DMS153 treated with DMSO at 0.1 percent for 48 hours (cell line): Measurements from ENCODE around the gene UBTD1.

Experiments used
- DNase-seq: peaks from one replicate; lab custom pipeline; 2025; ENCODE audit not compliant: unreplicated experiment; lab: John Stamatoyannopoulos, UW

UBTD1 gene

GRCh38 chr10:97580421-97581367 lies 82.0 kb downstream of the UBTD1 start:
- no peak for DNase-seq

GRCh38 chr10:97582169-97582568 lies 83.4 kb downstream of the UBTD1 start:
- no peak for DNase-seq

- no peak for DNase-seq
These were observed 84.8 kb downstream of the UBTD1 start for GRCh38 chr10:97583476-97583875.

- no peak for DNase-seq
These were observed 85.5 kb downstream of the UBTD1 start, which contains the start of gene HOGA1 for GRCh38 chr10:97584060-97584797. Gene HOGA1 (plus strand): TSS chr10:97584389. CDS start chr10:97584704, 315 bp downstream.

GRCh38 chr10:97584798-97585438 lies 86.2 kb downstream of the UBTD1 start:
- DNase-seq = no peak

- no peak for DNase-seq
These were observed 86.7 kb downstream of the UBTD1 start for GRCh38 chr10:97585439-97585811.

- DNase-seq = no peak
These were observed 88.5 kb downstream of the UBTD1 start for GRCh38 chr10:97587183-97587582.

- DNase-seq = no peak
These were observed 90.8 kb downstream of the UBTD1 start, which contains the start of gene C10orf62 for GRCh38 chr10:97589479-97589878. Gene C10orf62 (plus strand): TSS chr10:97589721. CDS start chr10:97589898, 177 bp downstream.

- no peak for DNase-seq
These were observed 91.5 kb downstream of the UBTD1 start for GRCh38 chr10:97590082-97590747.

- DNase-seq = no peak
These were observed 92.2 kb downstream of the UBTD1 start for GRCh38 chr10:97590748-97591495.

GRCh38 chr10:97593421-97593820 lies 94.7 kb downstream of the UBTD1 start:
- DNase-seq = no peak

GRCh38 chr10:97596101-97597082 lies 97.7 kb downstream of the UBTD1 start:
- DNase-seq = no peak

- no peak for DNase-seq
These were observed 99.1 kb downstream of the UBTD1 start for GRCh38 chr10:97597778-97598177.

GRCh38 chr10:97598407-97599271 lies 99.9 kb downstream of the UBTD1 start:
- DNase-seq = no peak

GRCh38 chr10:97599272-97599619 lies 100.5 kb downstream of the UBTD1 start:
- DNase-seq = no peak

GRCh38 chr10:97600616-97601015 lies 101.9 kb downstream of the UBTD1 start:
- DNase-seq = no peak

- no peak for DNase-seq
These were observed 102.8 kb downstream of the UBTD1 start for GRCh38 chr10:97601268-97602215.
